Hepatocyte (in vitro differentiated cells): Measurements from ENCODE around the gene DCAF11. TPM values are rescaled to one million over a fixed set of nuclear protein-coding genes. Genes with fewer than 3 reads are reported as not detected.

ENCODE experiments used
- DNase-seq: peaks from one replicate; pipeline ENCODE4 v3.0.0-alpha.2; 2016; ENCODE audit warnings: low spot score
- H2AFZ ChIP-seq: fragments of 200-600 bp; sonication (generic); 2 replicates; pipeline ENCODE4 v1.6.0; 2016; ENCODE audit warnings: antibody characterized with exemption, mild to moderate bottlenecking
- H3K27ac ChIP-seq: fragments of 200-600 bp; sonication (generic); 2 replicates; pipeline ENCODE4 v1.5.1; 2016; ENCODE audit warnings: mild to moderate bottlenecking
- H3K27me3 ChIP-seq: fragments of 200-600 bp; sonication (generic); 2 replicates; pipeline ENCODE4 v1.6.1; 2016
- H3K36me3 ChIP-seq: fragments of 200-600 bp; sonication (generic); replicated peaks from 2 replicates; pipeline ENCODE4 v1.5.1; 2016; ENCODE audit warnings: low read depth; ENCODE audit not compliant: insufficient read depth
- H3K4me1 ChIP-seq: fragments of 200-600 bp; sonication (generic); 2 replicates; pipeline ENCODE4 v1.5.1; 2016; ENCODE audit warnings: mild to moderate bottlenecking, moderate library complexity; ENCODE audit not compliant: insufficient read depth
- H3K4me2 ChIP-seq: fragments of 200-600 bp; sonication (generic); 2 replicates; pipeline ENCODE4 v1.6.0; 2016
- H3K4me3 ChIP-seq: fragments of 200-600 bp; sonication (generic); 2 replicates; pipeline ENCODE4 v1.5.1; 2016; ENCODE audit warnings: mild to moderate bottlenecking
- H3K79me2 ChIP-seq: fragments of 200-600 bp; sonication (generic); 2 replicates; pipeline ENCODE4 v1.6.0; 2017; ENCODE audit warnings: mild to moderate bottlenecking
- H3K9me2 ChIP-seq: fragments of 200-600 bp; sonication (generic); replicated peaks from 2 replicates; pipeline ENCODE4 v1.6.0; 2017; ENCODE audit warnings: mild to moderate bottlenecking; ENCODE audit not compliant: insufficient read depth
- H3K9me3 ChIP-seq: fragments of 200-600 bp; sonication (generic); 2 replicates; pipeline ENCODE4 v1.5.1; 2016; ENCODE audit warnings: low read depth, mild to moderate bottlenecking
- H4K20me1 ChIP-seq: fragments of 200-600 bp; sonication (generic); 2 replicates; pipeline ENCODE4 v1.6.0; 2016; ENCODE audit warnings: mild to moderate bottlenecking; ENCODE audit not compliant: insufficient read depth, poor library complexity, severe bottlenecking
- EZH2 ChIP-seq: fragments of 200-600 bp; sonication (generic); IDR thresholded peaks from 2 replicates; pipeline ENCODE4 v1.6.1; 2016; ENCODE audit warnings: antibody characterized with exemption, mild to moderate bottlenecking, borderline replicate concordance
- EZH2phosphoT487 ChIP-seq: fragments of 200-600 bp; sonication (generic); IDR thresholded peaks from one replicate; pipeline ENCODE4 v1.6.1; 2018; ENCODE audit warnings: antibody characterized with exemption, mild to moderate bottlenecking, low read depth, moderate library complexity; ENCODE audit not compliant: unreplicated experiment, severe bottlenecking
- WGBS: methylation state at CpG from one replicate; pipeline ENCODE4 v1.1.6; 2016; ENCODE audit warnings: low lambda C conversion rate; ENCODE audit errors: missing lambda C conversion rate; 5-methylcytosine and 5-hydroxymethylcytosine counted together
- polyA plus RNA-seq: library from polyadenylated mRNA; unstranded; fragments of >200 nt; fragmentation: Nextera tagmentation; extraction: Ambion mirVana; gene quantifications from 2 replicates; pipeline ENCODE4 v1.2.1, GENCODE V29; 2016
- total RNA-seq: library from RNA; depleted of rRNA; stranded (reverse); fragments of >200 nt; gene quantifications from 2 replicates; pipeline ENCODE4 v1.2.3, GENCODE V29; 2014
- TF ChIP-seq, protein P1 (sequence below): fragments of 200-600 bp; sonication (generic); IDR thresholded peaks from 2 replicates; pipeline ENCODE4 v1.5.1; 2016; ENCODE audit warnings: antibody characterized with exemption, mild to moderate bottlenecking; ENCODE audit not compliant: poor library complexity

DCAF11 gene
- total and polyA plus RNA-seq, 2 experiments from 2014 or later: 55.6 to 78.9 TPM

DNA sequence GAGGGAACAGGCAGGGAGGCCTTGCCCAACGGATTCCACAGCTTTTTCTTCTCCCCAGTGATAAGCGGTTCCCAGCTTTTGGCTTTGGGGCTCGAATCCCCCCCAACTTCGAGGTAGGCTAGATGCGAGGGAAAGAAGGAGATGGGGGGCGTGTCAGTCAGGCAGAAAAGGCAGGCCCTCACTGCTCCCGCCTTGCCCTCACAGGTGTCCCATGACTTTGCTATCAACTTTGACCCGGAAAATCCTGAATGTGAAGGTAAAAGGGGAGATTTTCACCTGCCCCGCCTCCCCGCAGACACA lies 38.3 kb upstream of the DCAF11 start:
- Histone ChIP-seq H3K27me3 (peaks cover 4% of the 10 kb centered on the region), H3K79me2 (no peaks in the 10 kb centered on the region), H3K36me3 (no peaks in the 10 kb centered on the region), H3K9me2 (no peaks in the 10 kb centered on the region), H3K4me2 (no peak overlapping the region), H3K4me3 (no peak overlapping the region), H2AFZ (no peak overlapping the region), H3K9me3 (no peaks in the 10 kb centered on the region), H3K4me1 (peaks cover 3% of the 10 kb centered on the region), H4K20me1 (no peaks in the 10 kb centered on the region), H3K27ac (no peak overlapping the region)
- no peak for TF ChIP-seq EZH2phosphoT487
- TF ChIP-seq, protein P1, sequence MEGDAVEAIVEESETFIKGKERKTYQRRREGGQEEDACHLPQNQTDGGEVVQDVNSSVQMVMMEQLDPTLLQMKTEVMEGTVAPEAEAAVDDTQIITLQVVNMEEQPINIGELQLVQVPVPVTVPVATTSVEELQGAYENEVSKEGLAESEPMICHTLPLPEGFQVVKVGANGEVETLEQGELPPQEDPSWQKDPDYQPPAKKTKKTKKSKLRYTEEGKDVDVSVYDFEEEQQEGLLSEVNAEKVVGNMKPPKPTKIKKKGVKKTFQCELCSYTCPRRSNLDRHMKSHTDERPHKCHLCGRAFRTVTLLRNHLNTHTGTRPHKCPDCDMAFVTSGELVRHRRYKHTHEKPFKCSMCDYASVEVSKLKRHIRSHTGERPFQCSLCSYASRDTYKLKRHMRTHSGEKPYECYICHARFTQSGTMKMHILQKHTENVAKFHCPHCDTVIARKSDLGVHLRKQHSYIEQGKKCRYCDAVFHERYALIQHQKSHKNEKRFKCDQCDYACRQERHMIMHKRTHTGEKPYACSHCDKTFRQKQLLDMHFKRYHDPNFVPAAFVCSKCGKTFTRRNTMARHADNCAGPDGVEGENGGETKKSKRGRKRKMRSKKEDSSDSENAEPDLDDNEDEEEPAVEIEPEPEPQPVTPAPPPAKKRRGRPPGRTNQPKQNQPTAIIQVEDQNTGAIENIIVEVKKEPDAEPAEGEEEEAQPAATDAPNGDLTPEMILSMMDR: no peak
- no peak for TF ChIP-seq EZH2
- no peak for DNase-seq
- 85% methylated on average over 10 of the region's 10 CpGs for WGBS

DNA sequence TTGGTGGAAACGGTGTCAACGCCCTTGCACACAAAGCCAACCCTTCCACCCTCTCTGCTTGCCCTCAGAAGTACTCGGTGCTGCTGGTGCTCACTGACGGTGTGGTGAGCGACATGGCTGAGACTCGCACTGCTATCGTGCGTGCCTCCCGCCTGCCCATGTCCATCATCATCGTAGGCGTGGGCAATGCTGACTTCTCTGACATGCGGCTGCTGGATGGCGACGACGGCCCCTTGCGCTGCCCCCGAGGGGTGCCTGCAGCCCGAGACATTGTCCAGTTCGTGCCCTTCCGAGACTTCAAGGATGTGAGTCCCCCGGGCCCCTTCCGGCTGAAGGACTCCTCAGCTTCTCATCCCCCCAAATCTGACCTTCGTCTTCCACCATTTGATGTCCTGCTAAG lies 37.5 kb upstream of the DCAF11 start:
- H3K4me1 ChIP-seq: peaks cover 3% of the 10 kb centered on the region
- TF ChIP-seq EZH2: no peak
- WGBS: 94% methylated on average over 23 of the region's 23 CpGs

DNA sequence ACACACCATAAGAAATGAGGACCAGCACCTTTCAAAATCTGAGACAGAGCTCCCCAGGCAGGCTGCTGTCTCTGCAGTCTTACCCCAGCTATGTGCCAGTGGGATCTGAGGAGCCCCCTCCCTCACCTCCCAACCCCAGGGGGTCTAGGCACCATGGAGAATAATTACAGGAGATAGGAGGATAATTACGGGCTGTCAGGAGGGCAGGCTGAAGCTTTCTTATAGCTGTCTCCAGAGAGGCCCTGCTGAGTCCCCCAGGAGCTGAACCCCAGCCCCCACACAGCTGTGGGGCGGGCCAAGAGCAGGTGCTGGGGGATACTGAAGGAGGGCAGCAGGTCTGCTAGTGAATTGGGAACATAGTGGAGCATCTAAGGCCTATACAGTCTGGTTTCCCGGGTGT lies 36.4 kb upstream of the DCAF11 start:
- 71% methylated on average over 3 of the region's 3 CpGs for WGBS
- TF ChIP-seq EZH2phosphoT487: no peak
- no peak for TF ChIP-seq EZH2
- TF ChIP-seq, protein P1: no peak
- DNase-seq: no peak

More for the DNA sequence above, 37.5 kb upstream of the DCAF11 start:
- no peak overlapping the region for H3K4me3 ChIP-seq
- H3K27me3 ChIP-seq: peaks cover 4% of the 10 kb centered on the region
- no peak overlapping the region for H3K4me2 ChIP-seq
- H2AFZ ChIP-seq: no peak overlapping the region
- no peak overlapping the region for H3K27ac ChIP-seq
- H3K36me3 ChIP-seq: no peaks in the 10 kb centered on the region
- no peak for DNase-seq
- no peaks in the 10 kb centered on the region for H4K20me1 ChIP-seq
- H3K79me2 ChIP-seq: no peaks in the 10 kb centered on the region
- no peaks in the 10 kb centered on the region for H3K9me3 ChIP-seq
- no peaks in the 10 kb centered on the region for H3K9me2 ChIP-seq

DNA sequence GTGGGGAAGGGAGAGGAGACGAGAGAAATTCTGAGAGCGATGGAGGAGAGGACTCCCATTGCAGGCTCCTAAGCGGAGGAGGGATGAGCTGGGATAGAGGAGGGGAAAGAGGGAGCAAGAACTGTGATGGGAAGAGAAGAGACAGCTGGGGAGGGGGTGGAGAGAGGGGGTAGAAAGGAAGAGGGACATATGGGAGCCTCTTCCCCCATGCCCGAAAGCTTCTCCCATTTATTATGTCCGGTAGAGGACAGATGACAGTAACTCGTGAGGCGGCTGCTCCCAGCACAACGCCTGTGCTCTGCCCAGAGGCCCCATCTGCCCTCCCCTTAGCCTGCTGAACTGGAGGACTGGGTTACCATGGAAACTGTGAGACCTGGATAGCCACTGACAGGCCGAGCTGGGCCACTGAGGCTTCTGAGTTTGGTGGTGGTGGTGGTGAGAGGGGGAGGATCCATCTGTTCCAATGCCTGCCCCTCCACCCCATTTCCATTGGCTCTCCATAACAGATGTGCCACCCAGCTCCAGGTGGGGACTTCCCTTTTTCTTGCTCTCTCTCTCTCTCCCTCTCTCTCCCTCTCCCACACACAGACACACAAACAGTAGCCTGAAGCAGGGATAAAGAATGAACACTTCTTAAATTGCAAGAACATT lies 35.0 kb upstream of the DCAF11 start:
- Histone ChIP-seq H3K4me3 (no peak overlapping the region), H2AFZ (no peak overlapping the region), H3K36me3 (no peaks in the 10 kb centered on the region), H3K4me1 (peaks cover 3% of the 10 kb centered on the region), H3K4me2 (no peak overlapping the region), H3K27me3 (peaks cover 4% of the 10 kb centered on the region), H3K27ac (no peak overlapping the region), H4K20me1 (no peaks in the 10 kb centered on the region), H3K79me2 (no peaks in the 10 kb centered on the region), H3K9me2 (no peaks in the 10 kb centered on the region), H3K9me3 (no peaks in the 10 kb centered on the region)
- 71% methylated on average over 9 of the region's 9 CpGs for WGBS
- DNase-seq: no peak
- TF ChIP-seq, protein P1: no peak
- no peak for TF ChIP-seq EZH2
- no peak for TF ChIP-seq EZH2phosphoT487

More for the DNA sequence above, 36.4 kb upstream of the DCAF11 start:
- Histone ChIP-seq H3K9me3 (no peaks in the 10 kb centered on the region), H4K20me1 (no peaks in the 10 kb centered on the region), H2AFZ (no peak overlapping the region), H3K4me1 (peaks cover 3% of the 10 kb centered on the region), H3K27ac (no peak overlapping the region), H3K36me3 (no peaks in the 10 kb centered on the region), H3K9me2 (no peaks in the 10 kb centered on the region), H3K4me3 (no peak overlapping the region), H3K4me2 (no peak overlapping the region), H3K79me2 (no peaks in the 10 kb centered on the region), H3K27me3 (peaks cover 4% of the 10 kb centered on the region)
